ENCODE measurements around the gene SMPDL3A. TPM values are rescaled to one million over a fixed set of nuclear protein-coding genes. Genes with fewer than 3 reads are reported as not detected.

Gene SMPDL3A
- total RNA-seq, 1 donor from 2014 or later: 0.47 TPM

- DNase-seq (ENCODE audit: low spot score): no peak
- H3K4me3 Mint-ChIP-seq: no peak overlapping the region
- H3K4me1 Mint-ChIP-seq (ENCODE audit: low read depth): peaks cover 30% of the 10 kb centered on the region
- H3K9me3 Mint-ChIP-seq: no peaks in the 10 kb centered on the region
- H3K27ac Mint-ChIP-seq: no peak overlapping the region
- intact Hi-C loops (cut with micrococcal nuclease): no loop called here
- H3K36me3 Mint-ChIP-seq (ENCODE audit: low read depth): no peaks in the 10 kb centered on the region
- no peaks in the 10 kb centered on the region for H3K27me3 Mint-ChIP-seq (ENCODE audit: insufficient read depth)
Observed at GRCh38 chr6:122754191-122754731, 34.8 kb upstream of the SMPDL3A start.

GRCh38 chr6:122755901-122756300 lies 33.2 kb upstream of the SMPDL3A start:
- intact Hi-C loops (cut with micrococcal nuclease): no loop called here
- peaks cover 30% of the 10 kb centered on the region for H3K4me1 Mint-ChIP-seq (ENCODE audit: low read depth)
- no peaks in the 10 kb centered on the region for H3K27me3 Mint-ChIP-seq (ENCODE audit: insufficient read depth)
- no peaks in the 10 kb centered on the region for H3K9me3 Mint-ChIP-seq
- no peaks in the 10 kb centered on the region for H3K36me3 Mint-ChIP-seq (ENCODE audit: low read depth)
- no peak for DNase-seq (ENCODE audit: low spot score)
- H3K4me3 Mint-ChIP-seq: no peak overlapping the region
- H3K27ac Mint-ChIP-seq: no peak overlapping the region

- H3K4me3 Mint-ChIP-seq: no peak overlapping the region
- no peaks in the 10 kb centered on the region for H3K36me3 Mint-ChIP-seq (ENCODE audit: low read depth)
- H3K27ac Mint-ChIP-seq: peak overlapping the region; percentile 5
- H3K27me3 Mint-ChIP-seq (ENCODE audit: insufficient read depth): no peaks in the 10 kb centered on the region
- H3K4me1 Mint-ChIP-seq (ENCODE audit: low read depth): peaks cover 9% of the 10 kb centered on the region
- peaks cover 3% of the 10 kb centered on the region for H3K9me3 Mint-ChIP-seq
- intact Hi-C loops (cut with micrococcal nuclease): loop anchor here (2.0 kb wide), 1 partner anchor 30 kb away; the partner anchor contains the start of gene SMPDL3A
- no peak for DNase-seq (ENCODE audit: low spot score)
Observed at GRCh38 chr6:122758927-122759334, 30.1 kb upstream of the SMPDL3A start.

GRCh38 chr6:122760330-122760729 lies 28.7 kb upstream of the SMPDL3A start:
- H3K9me3 Mint-ChIP-seq: peaks cover 3% of the 10 kb centered on the region
- no peaks in the 10 kb centered on the region for H3K36me3 Mint-ChIP-seq (ENCODE audit: low read depth)
- no peak overlapping the region for H3K4me3 Mint-ChIP-seq
- intact Hi-C loops (cut with micrococcal nuclease): no loop called here
- no peaks in the 10 kb centered on the region for H3K27me3 Mint-ChIP-seq (ENCODE audit: insufficient read depth)
- H3K27ac Mint-ChIP-seq: no peak overlapping the region
- DNase-seq (ENCODE audit: low spot score): no peak
- H3K4me1 Mint-ChIP-seq (ENCODE audit: low read depth): peaks cover 9% of the 10 kb centered on the region

GRCh38 chr6:122766256-122766655 lies 22.8 kb upstream of the SMPDL3A start:
- no peak for DNase-seq (ENCODE audit: low spot score)
- Mint-ChIP-seq H3K9me3 (peaks cover 3% of the 10 kb centered on the region), H3K4me3 (no peak overlapping the region), H3K4me1 (ENCODE audit: low read depth) (no peaks in the 10 kb centered on the region), H3K27me3 (ENCODE audit: insufficient read depth) (peaks cover 7% of the 10 kb centered on the region), H3K27ac (no peak overlapping the region), H3K36me3 (ENCODE audit: low read depth) (no peaks in the 10 kb centered on the region)
- intact Hi-C loops (cut with micrococcal nuclease): no loop called here

GRCh38 chr6:122770835-122771601 lies 18.0 kb upstream of the SMPDL3A start:
- no peaks in the 10 kb centered on the region for H3K9me3 Mint-ChIP-seq
- intact Hi-C loops (cut with micrococcal nuclease): no loop called here
- no peak overlapping the region for H3K27ac Mint-ChIP-seq
- H3K4me3 Mint-ChIP-seq: no peak overlapping the region
- H3K4me1 Mint-ChIP-seq (ENCODE audit: low read depth): no peaks in the 10 kb centered on the region
- no peaks in the 10 kb centered on the region for H3K36me3 Mint-ChIP-seq (ENCODE audit: low read depth)
- DNase-seq (ENCODE audit: low spot score): no peak
- H3K27me3 Mint-ChIP-seq (ENCODE audit: insufficient read depth): peaks cover 21% of the 10 kb centered on the region

- Mint-ChIP-seq H3K27ac (no peak overlapping the region), H3K27me3 (ENCODE audit: insufficient read depth) (peaks cover 16% of the 10 kb centered on the region), H3K9me3 (no peaks in the 10 kb centered on the region), H3K36me3 (ENCODE audit: low read depth) (no peaks in the 10 kb centered on the region), H3K4me3 (no peak overlapping the region), H3K4me1 (ENCODE audit: low read depth) (no peaks in the 10 kb centered on the region)
- no peak for DNase-seq (ENCODE audit: low spot score)
- intact Hi-C loops (cut with micrococcal nuclease): no loop called here
Observed at GRCh38 chr6:122772724-122773415, 16.2 kb upstream of the SMPDL3A start.

- no peak for DNase-seq (ENCODE audit: low spot score)
- intact Hi-C loops (cut with micrococcal nuclease): no loop called here
- H3K9me3 Mint-ChIP-seq: no peaks in the 10 kb centered on the region
- H3K27ac Mint-ChIP-seq: no peak overlapping the region
- H3K27me3 Mint-ChIP-seq (ENCODE audit: insufficient read depth): peaks cover 34% of the 10 kb centered on the region
- H3K4me3 Mint-ChIP-seq: no peak overlapping the region
- H3K4me1 Mint-ChIP-seq (ENCODE audit: low read depth): no peaks in the 10 kb centered on the region
- no peaks in the 10 kb centered on the region for H3K36me3 Mint-ChIP-seq (ENCODE audit: low read depth)
Observed at GRCh38 chr6:122775975-122776374, 13.1 kb upstream of the SMPDL3A start.

- no peak overlapping the region for H3K4me3 Mint-ChIP-seq
- no peak overlapping the region for H3K27ac Mint-ChIP-seq
- H3K9me3 Mint-ChIP-seq: no peaks in the 10 kb centered on the region
- no peak for DNase-seq (ENCODE audit: low spot score)
- H3K36me3 Mint-ChIP-seq (ENCODE audit: low read depth): no peaks in the 10 kb centered on the region
- H3K27me3 Mint-ChIP-seq (ENCODE audit: insufficient read depth): peaks cover 34% of the 10 kb centered on the region
- intact Hi-C loops (cut with micrococcal nuclease): no loop called here
- no peaks in the 10 kb centered on the region for H3K4me1 Mint-ChIP-seq (ENCODE audit: low read depth)
Observed at GRCh38 chr6:122778302-122778701, 10.8 kb upstream of the SMPDL3A start.

- DNase-seq (ENCODE audit: low spot score): no peak
- Mint-ChIP-seq H3K27me3 (ENCODE audit: insufficient read depth) (peaks cover 37% of the 10 kb centered on the region), H3K4me1 (ENCODE audit: low read depth) (no peaks in the 10 kb centered on the region), H3K9me3 (no peaks in the 10 kb centered on the region), H3K27ac (no peak overlapping the region), H3K36me3 (ENCODE audit: low read depth) (no peaks in the 10 kb centered on the region), H3K4me3 (no peak overlapping the region)
- intact Hi-C loops (cut with micrococcal nuclease): no loop called here
Observed at GRCh38 chr6:122778985-122779661, 9.9 kb upstream of the SMPDL3A start.

GRCh38 chr6:122779667-122780066 lies 9.4 kb upstream of the SMPDL3A start, which contains the start of gene FABP7:
Gene FABP7 (plus strand): TSS chr6:122779716. CDS start chr6:122779795, 79 bp downstream.
- DNase-seq (ENCODE audit: low spot score): no peak
- no peak within 1 kb of the TSS for H3K27ac Mint-ChIP-seq
- H3K4me1 Mint-ChIP-seq (ENCODE audit: low read depth): no peaks in the 10 kb centered on the region
- H3K27me3 Mint-ChIP-seq (ENCODE audit: insufficient read depth): peaks cover 35% of the 10 kb centered on the region
- no peaks in the 10 kb centered on the region for H3K36me3 Mint-ChIP-seq (ENCODE audit: low read depth)
- H3K9me3 Mint-ChIP-seq: no peaks in the 10 kb centered on the region
- H3K4me3 Mint-ChIP-seq: no peak within 1 kb of the TSS
- intact Hi-C loops (cut with micrococcal nuclease): no loop called here

- H3K9me3 Mint-ChIP-seq: no peaks in the 10 kb centered on the region
- no peak overlapping the region for H3K4me3 Mint-ChIP-seq
- H3K4me1 Mint-ChIP-seq (ENCODE audit: low read depth): no peaks in the 10 kb centered on the region
- H3K36me3 Mint-ChIP-seq (ENCODE audit: low read depth): no peaks in the 10 kb centered on the region
- H3K27me3 Mint-ChIP-seq (ENCODE audit: insufficient read depth): peaks cover 35% of the 10 kb centered on the region
- no peak overlapping the region for H3K27ac Mint-ChIP-seq
- intact Hi-C loops (cut with micrococcal nuclease): no loop called here
- no peak for DNase-seq (ENCODE audit: low spot score)
Observed at GRCh38 chr6:122780114-122780513, 8.9 kb upstream of the SMPDL3A start.

GRCh38 chr6:122781716-122782115 lies 7.3 kb upstream of the SMPDL3A start:
- no peaks in the 10 kb centered on the region for H3K36me3 Mint-ChIP-seq (ENCODE audit: low read depth)
- no peaks in the 10 kb centered on the region for H3K9me3 Mint-ChIP-seq
- no peaks in the 10 kb centered on the region for H3K4me1 Mint-ChIP-seq (ENCODE audit: low read depth)
- H3K4me3 Mint-ChIP-seq: no peak overlapping the region
- H3K27ac Mint-ChIP-seq: no peak overlapping the region
- intact Hi-C loops (cut with micrococcal nuclease): no loop called here
- no peak for DNase-seq (ENCODE audit: low spot score)
- peaks cover 41% of the 10 kb centered on the region for H3K27me3 Mint-ChIP-seq (ENCODE audit: insufficient read depth)
